GM12801 (cell line): ENCODE data around the gene MEIKIN.

Source experiments
- CTCF ChIP-seq: IDR thresholded peaks from one replicate; pipeline ENCODE4 v1.5.1; 2011; ENCODE audit warnings: control low read depth; ENCODE audit not compliant: insufficient read length; ENCODE audit errors: extremely low read depth

Gene MEIKIN

DNA sequence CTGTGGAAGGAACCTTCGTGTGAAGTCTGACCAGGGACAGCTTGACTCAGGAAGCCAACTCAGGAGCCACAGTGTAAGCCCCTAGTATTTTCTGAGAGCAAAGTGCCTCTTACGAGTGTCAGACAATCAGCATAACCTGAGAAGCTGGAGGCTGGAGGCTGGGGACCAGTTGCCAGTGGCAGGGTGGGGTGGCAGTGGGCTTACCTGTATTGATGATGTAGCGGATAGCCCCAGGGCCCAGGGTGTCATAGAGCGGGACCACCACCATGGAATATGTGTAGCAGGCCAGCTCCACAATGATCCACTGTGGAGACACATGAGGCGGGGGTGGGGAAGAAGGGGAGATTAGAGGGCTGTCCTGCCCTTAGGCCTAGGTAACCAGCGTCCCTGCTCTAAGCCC, 43.1 kb upstream of the MEIKIN start:
- TF ChIP-seq CTCF, result no peak

- TF ChIP-seq CTCF, result no peak
These were observed 41.8 kb upstream of the MEIKIN start for GRCh38 chr5:131987251-131987650.

DNA sequence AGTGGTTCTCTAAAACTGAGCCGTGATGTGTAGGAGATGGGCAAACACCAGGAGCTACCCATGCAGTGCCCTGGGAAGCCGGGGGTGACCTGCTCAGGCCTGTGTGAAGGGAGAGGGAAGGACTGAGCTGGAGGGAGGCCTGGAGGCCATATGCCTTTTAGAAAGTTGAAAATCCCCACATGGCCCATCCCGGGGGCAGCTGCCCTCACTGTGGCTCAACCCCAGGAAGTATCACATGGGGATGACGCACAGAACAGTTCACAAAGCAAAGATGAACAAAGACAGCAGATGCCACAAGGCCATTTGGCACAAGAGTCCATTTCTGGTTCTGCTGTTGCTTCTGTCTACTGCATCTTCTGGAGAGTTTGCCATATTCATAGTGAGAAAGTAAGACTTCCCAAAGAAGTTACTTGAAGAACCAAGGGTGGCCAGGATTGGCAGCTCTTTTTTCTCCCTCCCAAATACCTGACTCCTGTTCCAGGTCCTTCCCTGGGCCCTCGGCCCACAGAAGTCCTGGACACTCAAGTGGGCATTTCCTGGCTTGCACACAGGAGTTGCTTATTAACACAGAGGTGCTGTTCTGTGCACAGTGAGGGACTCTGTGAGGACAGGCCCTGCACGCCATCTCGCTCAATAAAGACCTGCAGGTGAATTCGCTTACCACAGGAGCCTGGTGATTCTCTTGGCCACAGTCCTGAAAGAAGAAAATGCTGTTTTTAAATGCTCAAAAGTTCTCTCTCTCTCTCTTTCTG, 40.9 kb upstream of the MEIKIN start:
- TF ChIP-seq CTCF, result no peak

GRCh38 chr5:131984956-131985665, 39.6 kb upstream of the MEIKIN start:
- TF ChIP-seq CTCF, result no peak

- no peak for TF ChIP-seq CTCF
These were observed 37.8 kb upstream of the MEIKIN start for GRCh38 chr5:131983244-131983771.

- TF ChIP-seq CTCF, result no peak
These were observed 36.1 kb upstream of the MEIKIN start for GRCh38 chr5:131981516-131981915.

DNA sequence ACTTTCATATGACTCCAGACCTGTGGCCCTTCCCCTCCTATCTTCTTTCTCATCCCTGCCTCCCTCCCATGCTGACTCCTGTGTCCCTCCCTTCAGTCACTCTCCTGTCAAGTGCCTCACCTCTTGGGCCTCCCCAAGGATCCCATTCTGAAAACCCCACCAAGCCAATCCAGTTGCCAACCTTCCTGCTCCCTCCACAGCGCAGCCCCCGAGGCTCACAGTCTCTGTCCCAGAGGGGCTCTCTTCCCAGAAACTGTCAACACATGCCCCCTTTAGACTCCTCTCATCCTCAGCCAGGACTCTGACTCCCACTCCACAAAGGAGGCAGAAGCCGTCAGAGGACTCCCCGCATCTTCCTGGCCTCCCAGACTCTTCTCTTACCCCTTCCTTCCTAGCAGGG, 35.2 kb upstream of the MEIKIN start:
- no peak for TF ChIP-seq CTCF
